GM19025 (cell line): ENCODE data around the gene SOX10.
"Not testable (repeated sequence)": the region's sequence is repeated elsewhere in the genome, so short reads cannot be mapped to it uniquely, and the experiment has no call there.

Experiments
- ATAC-seq: cut with Tn5 transposase; IDR thresholded peaks from one replicate; pipeline ENCODE4 v1.9.1; 2021; ENCODE audit warnings: mild to moderate bottlenecking, low read depth, moderate library complexity; ENCODE audit not compliant: unreplicated experiment

Gene SOX10

DNA sequence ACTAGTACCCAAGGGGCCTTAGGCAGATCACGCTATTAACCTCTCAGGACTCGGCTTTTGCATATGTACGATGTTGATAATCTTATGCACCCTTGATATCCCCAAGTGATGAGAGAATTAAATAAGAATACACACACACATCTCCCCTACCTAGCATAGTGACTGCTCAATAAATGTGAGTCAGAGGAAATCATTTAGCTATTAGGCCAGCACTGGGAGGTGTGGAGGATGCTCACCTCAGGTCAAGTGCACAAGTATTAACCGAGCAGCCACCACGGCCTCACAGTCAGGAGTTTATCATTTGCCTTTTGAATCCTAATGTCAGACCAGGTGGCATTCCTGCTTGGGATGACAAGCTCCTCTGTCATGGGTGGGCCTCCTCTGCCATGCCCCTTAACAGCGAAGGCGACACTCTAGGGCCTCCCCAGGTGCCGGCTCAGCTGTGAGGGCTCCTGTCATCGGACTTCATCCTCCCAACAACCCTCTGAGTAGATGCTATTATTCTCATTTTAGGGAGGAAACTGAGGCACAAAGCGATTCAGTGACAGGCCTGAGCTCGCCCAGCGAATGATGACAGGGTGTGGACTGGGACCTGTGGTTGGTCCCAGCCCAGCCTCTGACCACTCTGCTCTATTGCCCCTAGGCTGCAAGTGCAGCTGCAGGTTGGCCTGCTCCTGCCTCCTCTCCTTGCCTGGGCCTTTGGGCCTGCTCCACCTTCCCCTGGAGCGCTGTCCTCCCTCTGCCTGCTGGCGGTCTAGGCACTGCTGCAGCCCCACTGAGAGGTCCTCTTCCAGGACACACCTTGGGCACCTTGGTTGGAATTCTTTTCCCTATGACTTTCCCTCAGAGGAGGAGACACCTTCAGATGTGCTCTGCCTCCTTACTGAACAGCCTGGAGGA lies 5.0 kb upstream of the SOX10 start:
- ATAC-seq = no peak

GRCh38 chr22:37986371-37986770 lies 2.0 kb upstream of the SOX10 start:
- ATAC-seq = no peak

- no peak for ATAC-seq
Measured at GRCh38 chr22:37985751-37986281, 1.5 kb upstream of the SOX10 start.

- ATAC-seq = no peak
Measured at GRCh38 chr22:37985050-37985585, 763 bp upstream of the SOX10 start.

- ATAC-seq = no peak
Measured at GRCh38 chr22:37982938-37983859, 1.2 kb downstream of the SOX10 start.

GRCh38 chr22:37982151-37982785 lies 2.1 kb downstream of the SOX10 start:
- no peak for ATAC-seq

- no peak for ATAC-seq
Measured at GRCh38 chr22:37981282-37982011, 2.9 kb downstream of the SOX10 start.

DNA sequence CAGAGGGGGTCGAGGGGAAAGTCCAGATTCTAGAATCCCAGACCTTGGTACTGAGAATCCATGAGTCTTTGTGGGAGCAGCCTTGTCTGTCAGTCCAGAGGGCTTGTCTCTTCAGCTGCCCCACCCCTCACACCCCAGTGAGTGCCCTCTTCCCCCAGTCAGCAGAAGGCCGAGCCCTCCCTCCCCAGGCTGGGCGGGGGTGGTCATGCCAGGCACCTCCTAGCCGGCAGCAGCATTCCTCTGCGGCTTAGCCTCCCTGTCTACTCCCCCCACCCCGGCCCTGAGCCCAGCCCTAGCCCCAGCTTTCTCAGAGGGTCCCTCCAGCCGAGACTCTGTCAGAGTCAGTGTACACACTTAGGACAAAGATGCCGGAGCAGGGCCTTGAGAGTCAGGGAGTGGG lies 4.6 kb downstream of the SOX10 start:
- ATAC-seq = no peak

DNA sequence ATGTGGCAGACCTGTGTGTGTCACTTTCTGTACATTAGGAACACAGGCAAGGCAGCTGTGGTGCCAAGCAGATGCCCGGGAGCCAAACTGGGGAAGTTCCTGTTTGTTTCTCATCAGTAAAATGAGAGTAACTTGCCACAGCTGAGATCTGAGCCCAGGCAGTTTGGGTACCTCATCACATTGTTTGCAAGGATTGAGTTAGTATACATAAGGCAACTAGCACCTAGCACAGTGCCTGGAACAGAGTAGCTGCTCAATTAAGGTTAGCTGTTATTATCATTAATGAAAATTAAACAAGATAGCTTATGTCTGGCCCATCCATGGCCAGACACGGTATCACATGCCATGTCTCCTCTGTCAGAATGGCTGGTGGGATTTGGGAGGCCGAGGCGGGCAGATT lies 7.8 kb downstream of the SOX10 start:
- no peak for ATAC-seq

DNA sequence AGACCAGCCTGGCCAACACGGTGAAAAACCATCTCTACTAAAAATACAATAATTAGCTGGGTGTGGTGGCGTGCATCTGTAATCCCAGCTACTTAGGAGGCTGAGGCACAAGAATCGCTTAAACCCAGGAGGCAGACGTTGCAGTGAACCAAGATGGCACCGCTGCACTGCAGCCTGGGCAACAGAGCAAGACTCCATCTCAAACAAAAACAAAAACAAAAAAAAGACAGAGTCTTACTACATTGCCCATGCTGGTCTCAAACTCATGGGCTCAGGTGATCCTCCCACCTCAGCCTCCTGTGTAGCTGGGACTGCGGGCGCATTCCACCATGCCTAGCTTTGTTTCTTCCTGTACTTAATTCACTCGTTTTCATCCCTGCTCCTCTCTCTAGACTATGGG lies 8.3 kb downstream of the SOX10 start:
- ATAC-seq = not testable (repeated sequence)

DNA sequence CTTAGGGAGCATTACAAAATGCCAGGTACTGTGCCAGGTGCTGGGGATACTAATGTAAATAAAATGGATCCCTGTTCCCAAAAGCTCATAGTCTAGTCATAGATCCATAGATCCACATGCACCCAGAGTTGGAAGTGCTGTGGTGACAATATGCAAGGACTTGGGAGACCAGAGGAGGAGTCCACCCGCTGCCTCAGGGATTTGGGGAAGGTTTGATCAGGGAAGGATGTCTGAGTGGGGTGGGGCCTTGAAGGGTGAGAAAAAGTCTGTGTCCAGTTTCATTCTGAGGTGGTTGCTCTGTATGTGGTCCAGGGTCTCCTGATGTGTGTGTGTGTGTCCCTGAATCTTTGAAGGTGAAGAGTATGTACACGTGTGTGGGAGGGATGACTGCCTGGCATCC lies 9.2 kb downstream of the SOX10 start:
- no peak for ATAC-seq

- ATAC-seq = no peak
Measured at GRCh38 chr22:37973271-37974170, 10.8 kb downstream of the SOX10 start.

DNA sequence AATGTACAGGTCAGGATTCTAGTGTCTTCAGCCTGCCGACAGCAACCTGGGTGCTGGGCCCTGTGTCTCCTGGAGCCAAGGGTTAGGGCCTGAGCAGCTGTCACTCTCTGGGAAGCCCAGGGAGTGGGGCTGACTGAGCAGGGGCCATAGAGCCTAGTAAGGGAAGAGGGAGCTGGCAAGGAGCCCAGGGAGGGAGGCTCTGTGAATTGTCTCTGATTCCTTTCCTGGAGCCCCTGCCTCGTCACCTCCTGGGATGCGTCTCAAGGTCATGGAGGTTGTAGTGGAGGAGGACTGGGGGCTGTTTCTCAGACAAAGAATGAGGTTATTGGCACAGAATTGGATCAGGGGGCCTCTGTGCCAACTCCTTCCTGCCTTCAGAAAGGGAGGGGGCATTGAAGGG lies 11.8 kb downstream of the SOX10 start:
- ATAC-seq = no peak

GRCh38 chr22:37971475-37972434 lies 12.6 kb downstream of the SOX10 start:
- no peak for ATAC-seq

GRCh38 chr22:37970864-37971263 lies 13.5 kb downstream of the SOX10 start:
- no peak for ATAC-seq

DNA sequence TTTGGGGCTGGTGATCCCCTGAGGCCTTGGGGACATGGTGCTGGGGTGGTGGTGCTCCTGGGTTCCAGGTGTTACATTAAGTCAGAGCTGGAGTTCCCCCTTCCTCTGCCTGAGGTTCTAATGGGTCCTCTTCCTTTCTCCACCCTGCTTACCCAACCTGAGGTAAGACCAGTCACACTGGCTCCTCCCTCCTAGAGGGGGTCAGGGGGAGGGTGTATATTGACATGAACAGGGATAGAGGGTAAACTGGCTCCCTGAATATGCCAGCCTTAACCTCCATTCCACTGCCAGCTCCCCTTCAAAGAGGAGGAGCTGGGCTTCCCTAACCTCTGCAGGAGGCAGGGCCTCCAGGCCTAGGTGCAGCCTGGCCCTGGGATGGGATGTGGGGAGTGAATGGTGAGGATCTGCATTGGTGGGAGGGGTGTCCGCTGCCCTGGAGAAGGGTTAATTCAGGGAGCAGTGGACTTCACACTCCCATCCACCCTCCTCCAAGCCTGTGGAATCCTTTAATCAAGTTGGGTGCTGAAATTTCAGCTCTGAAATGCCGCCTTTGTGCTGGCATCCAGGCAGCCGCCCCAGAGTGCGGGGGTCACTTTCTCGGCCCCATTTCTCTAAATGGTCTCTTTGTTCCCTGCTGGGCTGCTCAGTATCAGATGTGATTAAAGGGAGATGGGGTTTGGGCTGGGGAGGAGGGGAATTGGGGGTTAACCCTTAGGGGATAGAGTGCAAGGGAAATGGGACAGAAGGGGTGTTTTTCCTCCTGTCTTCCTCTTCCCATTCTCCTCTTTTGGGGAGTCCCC lies 15.7 kb downstream of the SOX10 start:
- ATAC-seq = no peak
